Esophagus squamous epithelium (tissue), 4 donors: ENCODE measurements around the gene WDR33.

Experiments used
- POLR2A ChIP-seq, 4 donors: fragments of 450-650 bp; IDR thresholded peaks; one replicate each; pipeline ENCODE4 v1.6.1; 2017; ENCODE audit warnings: antibody characterized with exemption in 4 of 4, mild to moderate bottlenecking in 4 of 4, moderate library complexity in 3 of 4
- TF ChIP-seq, protein P1 (sequence below), 6 experiments: fragments of 450-650 bp in 4 of 6; fragments of 200-600 bp in 2 of 6; sonication (generic) in 2 of 6; IDR thresholded peaks; one replicate each; pipeline ENCODE4 v1.5.1; 2016 to 2019; ENCODE audit warnings: antibody characterized with exemption in 6 of 6, mild to moderate bottlenecking in 4 of 6, moderate library complexity in 4 of 6

DNA sequence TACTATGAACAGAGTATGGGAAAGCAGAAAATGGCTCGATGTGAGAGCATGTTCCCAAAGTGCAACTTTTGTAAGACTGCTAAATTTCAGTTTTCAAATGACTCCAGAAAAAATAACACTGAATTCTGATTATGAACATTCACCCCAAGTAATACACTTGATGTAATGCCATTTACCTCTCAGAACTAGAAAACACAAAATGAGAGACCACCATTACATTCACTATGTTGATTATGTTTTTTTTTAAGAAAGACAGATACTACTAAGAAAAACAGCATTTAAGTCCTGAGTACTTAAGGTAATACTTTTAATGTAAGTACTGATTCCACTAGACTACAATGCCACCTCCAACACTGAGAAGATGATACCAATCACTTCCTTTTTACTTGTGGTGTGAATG is 71.2 kb downstream of the WDR33 start:
- TF ChIP-seq, protein P1, sequence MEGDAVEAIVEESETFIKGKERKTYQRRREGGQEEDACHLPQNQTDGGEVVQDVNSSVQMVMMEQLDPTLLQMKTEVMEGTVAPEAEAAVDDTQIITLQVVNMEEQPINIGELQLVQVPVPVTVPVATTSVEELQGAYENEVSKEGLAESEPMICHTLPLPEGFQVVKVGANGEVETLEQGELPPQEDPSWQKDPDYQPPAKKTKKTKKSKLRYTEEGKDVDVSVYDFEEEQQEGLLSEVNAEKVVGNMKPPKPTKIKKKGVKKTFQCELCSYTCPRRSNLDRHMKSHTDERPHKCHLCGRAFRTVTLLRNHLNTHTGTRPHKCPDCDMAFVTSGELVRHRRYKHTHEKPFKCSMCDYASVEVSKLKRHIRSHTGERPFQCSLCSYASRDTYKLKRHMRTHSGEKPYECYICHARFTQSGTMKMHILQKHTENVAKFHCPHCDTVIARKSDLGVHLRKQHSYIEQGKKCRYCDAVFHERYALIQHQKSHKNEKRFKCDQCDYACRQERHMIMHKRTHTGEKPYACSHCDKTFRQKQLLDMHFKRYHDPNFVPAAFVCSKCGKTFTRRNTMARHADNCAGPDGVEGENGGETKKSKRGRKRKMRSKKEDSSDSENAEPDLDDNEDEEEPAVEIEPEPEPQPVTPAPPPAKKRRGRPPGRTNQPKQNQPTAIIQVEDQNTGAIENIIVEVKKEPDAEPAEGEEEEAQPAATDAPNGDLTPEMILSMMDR (IDR thresholded peaks at IDR 0.05) = no peak
- no peak for TF ChIP-seq POLR2A (IDR thresholded peaks at IDR 0.05)
